ENCODE data around the gene NET1.
"Not testable (repeated sequence)": the region's sequence is repeated elsewhere in the genome, so short reads cannot be mapped to it uniquely, and the experiment has no call there.

NET1 gene

GRCh38 chr10:5412277-5412941, at the start of gene NET1:
NET1 (plus strand) TSS chr10:5412557; CDS start chr10:5412693, 136 bp downstream.
- peak; percentile 84 for DNase-seq

GRCh38 chr10:5362873-5363272, 49.5 kb upstream of the NET1 start:
- no peak for DNase-seq

- no peak for DNase-seq
Measured at GRCh38 chr10:5364374-5364773, 48.0 kb upstream of the NET1 start.

GRCh38 chr10:5364890-5365338, 47.4 kb upstream of the NET1 start, which contains the start of gene UCN3:
UCN3 (plus strand) TSS chr10:5364966; CDS start chr10:5373721, 8,755 bp downstream.
- no peak for DNase-seq

- DNase-seq = no peak
Measured at GRCh38 chr10:5365928-5366327, 46.4 kb upstream of the NET1 start.

- no peak for DNase-seq
Measured at GRCh38 chr10:5369362-5370158, 42.8 kb upstream of the NET1 start.

- no peak for DNase-seq
Measured at GRCh38 chr10:5370493-5371352, 41.6 kb upstream of the NET1 start.

GRCh38 chr10:5373307-5373706, 39.0 kb upstream of the NET1 start:
- DNase-seq = no peak

- no peak for DNase-seq
Measured at GRCh38 chr10:5373891-5374611, 38.3 kb upstream of the NET1 start.

GRCh38 chr10:5376450-5376849, 35.9 kb upstream of the NET1 start:
- DNase-seq = no peak

GRCh38 chr10:5379202-5379601, 33.2 kb upstream of the NET1 start:
- not testable (repeated sequence) for DNase-seq

- DNase-seq = not testable (repeated sequence)
Measured at GRCh38 chr10:5380395-5380794, 32.0 kb upstream of the NET1 start.

GRCh38 chr10:5381187-5381586, 31.2 kb upstream of the NET1 start:
- no peak for DNase-seq

GRCh38 chr10:5385224-5385623, 27.1 kb upstream of the NET1 start:
- DNase-seq = no peak

- no peak for DNase-seq
Measured at GRCh38 chr10:5387169-5387568, 25.2 kb upstream of the NET1 start.

- DNase-seq = no peak
Measured at GRCh38 chr10:5390607-5391205, 21.7 kb upstream of the NET1 start.

GRCh38 chr10:5391790-5392189, 20.6 kb upstream of the NET1 start:
- DNase-seq = no peak

GRCh38 chr10:5393529-5393928, 18.8 kb upstream of the NET1 start:
- DNase-seq = no peak

GRCh38 chr10:5395168-5395567, 17.2 kb upstream of the NET1 start:
- no peak for DNase-seq

GRCh38 chr10:5396556-5397300, 15.6 kb upstream of the NET1 start:
- DNase-seq = no peak

GRCh38 chr10:5399332-5399731, 13.0 kb upstream of the NET1 start:
- DNase-seq = no peak

Data from T1000 (cell line).